B cell (primary cell): Measurements from ENCODE around the gene PDLIM7. TPM values are rescaled to one million over a fixed set of nuclear protein-coding genes. Genes with fewer than 3 reads are reported as not detected.

ENCODE experiments used
- ATAC-seq: fragments of 200-7000 bp; cut with Tn5 transposase; one replicate; pipeline ENCODE4 v1.10.0; 2021; ENCODE audit warnings: low read depth, mild to moderate bottlenecking, moderate number of reproducible peaks, moderate library complexity
- CTCF ChIA-PET: fragments of 350-600 bp; sonication (Branson Sonifier 250); formaldehyde crosslinking; loops from one replicate; lab custom pipeline; 2021; ENCODE audit warnings: antibody characterized with exemption, inconsistent platforms; lab: Charles Lee
- POLR2A ChIA-PET: fragments of 350-600 bp; sonication (Branson Sonifier 250); formaldehyde crosslinking; loops from one replicate; lab custom pipeline; 2021; ENCODE audit warnings: antibody characterized with exemption; lab: Charles Lee
- DNase-seq: peaks from one replicate; pipeline ENCODE4 v3.0.0; 2013
- H2AFZ ChIP-seq: 2 replicates; pipeline ENCODE4 v1.6.1; 2012; ENCODE audit warnings: mild to moderate bottlenecking, low read depth, low read length; ENCODE audit not compliant: insufficient read depth, poor library complexity, severe bottlenecking
- H3K27ac ChIP-seq, 2 donors: 1 replicate in 1 of 2; 2 replicates in 1 of 2; pipeline ENCODE4 v1.5.1; 2012 to 2013; ENCODE audit warnings: low read length in 2 of 2, mild to moderate bottlenecking in 2 of 2, moderate library complexity in 1 of 2
- H3K27me3 ChIP-seq, 4 experiments: fragments of 200-600 bp in 1 of 4; sonication (generic) in 1 of 4; replicated peaks in 1 of 4; 1 replicate in 2 of 4; 2 replicates in 2 of 4; pipeline versions ENCODE4 v1.6.1 to v1.7.0; 2013 to 2016; ENCODE audit warnings: low read length in 3 of 4, mild to moderate bottlenecking in 2 of 4, mixed read lengths in 1 of 4, moderate library complexity in 1 of 4; ENCODE audit not compliant: insufficient read depth in 4 of 4, control insufficient read depth in 3 of 4; ENCODE audit errors: control extremely low read depth in 1 of 4
- H3K36me3 ChIP-seq, 2 experiments: replicated peaks in 1 of 2; 1 replicate in 1 of 2; 2 replicates in 1 of 2; pipeline versions ENCODE4 v1.6.1 to v1.7.1; 2013; ENCODE audit warnings: low read length in 1 of 2; ENCODE audit not compliant: insufficient read depth in 2 of 2, control insufficient read depth in 1 of 2; ENCODE audit errors: control extremely low read depth in 1 of 2, extremely low read depth in 1 of 2
- H3K4me1 ChIP-seq, 2 donors: fragments of 200-600 bp in 1 of 2; sonication (generic) in 1 of 2; 1 replicate in 1 of 2; 2 replicates in 1 of 2; pipeline versions ENCODE4 v1.5.1 to v1.6.1; 2013 to 2017; ENCODE audit warnings: low read length in 2 of 2; ENCODE audit not compliant: control insufficient read depth in 2 of 2, insufficient read depth in 2 of 2
- H3K4me2 ChIP-seq: replicated peaks from 2 replicates; pipeline ENCODE3; 2012; ENCODE audit warnings: mild to moderate bottlenecking, low read depth, low read length; ENCODE audit not compliant: poor library complexity, severe bottlenecking
- H3K4me3 ChIP-seq, 5 experiments: fragments of 200-600 bp in 1 of 5; sonication (generic) in 1 of 5; 1 replicate in 3 of 5; 2 replicates in 2 of 5; pipeline versions ENCODE4 v1.5.1 to v1.7.0; 2011 to 2016; ENCODE audit warnings: low read length in 4 of 5, mild to moderate bottlenecking in 4 of 5, low read depth in 2 of 5, control low read depth in 1 of 5, moderate library complexity in 1 of 5; ENCODE audit not compliant: insufficient read depth in 1 of 5; ENCODE audit errors: control extremely low read depth in 1 of 5, extremely low read depth in 1 of 5
- H3K79me2 ChIP-seq: fragments of 200-600 bp; sonication (generic); one replicate; pipeline ENCODE4 v1.6.0; 2016; ENCODE audit warnings: low read length; ENCODE audit not compliant: control insufficient read depth, insufficient read depth
- H3K9ac ChIP-seq: fragments of 200-600 bp; sonication (generic); 2 replicates; pipeline ENCODE4 v1.6.1; 2017; ENCODE audit warnings: mild to moderate bottlenecking, low read length, moderate library complexity
- H3K9me3 ChIP-seq, 3 donors: one replicate each; pipeline versions ENCODE4 v1.6.1 to v1.7.1; 2013; ENCODE audit warnings: low read length in 2 of 3; ENCODE audit not compliant: control insufficient read depth in 2 of 3, insufficient read depth in 1 of 3; ENCODE audit errors: control extremely low read depth in 1 of 3
- H4K20me1 ChIP-seq: 2 replicates; pipeline ENCODE4 v1.6.0; 2012; ENCODE audit warnings: mild to moderate bottlenecking, low read length; ENCODE audit not compliant: insufficient read depth, control insufficient read depth, poor library complexity, severe bottlenecking
- H3K27ac Mint-ChIP-seq: one replicate; pipeline ENCODE4 v1.8.0; 2021; ENCODE audit warnings: mixed read lengths
- H3K27me3 Mint-ChIP-seq: one replicate; pipeline ENCODE4 v1.8.0; 2021; ENCODE audit warnings: mixed read lengths
- H3K4me1 Mint-ChIP-seq: one replicate; pipeline ENCODE4 v1.8.0; 2021; ENCODE audit warnings: mixed read lengths
- H3K4me3 Mint-ChIP-seq: one replicate; pipeline ENCODE4 v1.8.0; 2021; ENCODE audit warnings: mixed read lengths
- H3K9me3 Mint-ChIP-seq: one replicate; pipeline ENCODE4 v1.8.0; 2022; ENCODE audit warnings: mixed read lengths; ENCODE audit not compliant: insufficient read depth
- CTCF ChIP-seq: fragments of 200-600 bp; IDR thresholded peaks from one replicate; pipeline ENCODE4 v1.8.0; 2022; ENCODE audit warnings: antibody characterized with exemption, mild to moderate bottlenecking
- EZH2 ChIP-seq: IDR thresholded peaks from 2 replicates; pipeline ENCODE4 v1.6.1; 2012; ENCODE audit warnings: borderline replicate concordance, low read depth, mild to moderate bottlenecking, moderate library complexity, low read length; ENCODE audit not compliant: insufficient read depth, poor library complexity, severe bottlenecking
- WGBS: methylation state at CpG from one replicate; pipeline ENCODE4 v1.1.5; 2013; ENCODE audit warnings: missing lambda C conversion rate; ENCODE audit not compliant: insufficient coverage; 5-methylcytosine and 5-hydroxymethylcytosine counted together
- intact Hi-C: fragments of 100-400 bp; cut with micrococcal nuclease; formaldehyde crosslinking; loops from one replicate; pipeline ENCODE4 v1.10.0; 2022
- polyA plus RNA-seq: library from polyadenylated mRNA; depleted of rRNA; stranded (reverse); fragments of >200 nt; gene quantifications from 2 replicates; pipeline ENCODE4 v1.2.3, GENCODE V29; 2012
- total RNA-seq, 2 donors: library from RNA; stranded (reverse); fragments of 120-200 nt in 1 of 2; gene quantifications; 1 replicate in 1 of 2; 2 replicates in 1 of 2; pipeline versions ENCODE4 v1.2.3 to v1.2.4, GENCODE V29; 2013 to 2022

Gene PDLIM7
- total and polyA plus RNA-seq, 2 donors (not counting 1 experiment from before 2014, with no cell fraction given) = 23.9 to 25.8 TPM

GRCh38 chr5:177493795-177494345 lies 3.5 kb downstream of the PDLIM7 start:
- peaks cover 10% of the 10 kb centered on the region for H4K20me1 ChIP-seq
- H3K36me3 ChIP-seq = no peaks in the 10 kb centered on the region
- peak overlapping the region; percentile 46 for H3K4me2 ChIP-seq
- peaks cover 0 to 10% (median 0%) of the 10 kb centered on the region in 3 donors for H3K9me3 ChIP-seq
- TF ChIP-seq CTCF (no peak), EZH2 (no peak)
- H3K4me1 Mint-ChIP-seq = peaks cover 52% of the 10 kb centered on the region
- H3K79me2 ChIP-seq = peaks cover 9% of the 10 kb centered on the region
- H3K27me3 ChIP-seq = peaks cover 0 to 9% (median 4%) of the 10 kb centered on the region in 4 experiments
- no peak overlapping the region for H3K4me3 ChIP-seq
- ATAC-seq (no peak), DNase-seq (no peak)
- intact Hi-C loops = no loop called here
- H3K4me1 ChIP-seq = peaks cover 37 to 50% of the 10 kb centered on the region in 2 donors
- H3K9me3 Mint-ChIP-seq = no peaks in the 10 kb centered on the region
- peak overlapping the region; percentile 77 for H3K27ac Mint-ChIP-seq
- no peak overlapping the region for H3K9ac ChIP-seq
- H3K27me3 Mint-ChIP-seq = peaks cover 3% of the 10 kb centered on the region
- no peak overlapping the region for H2AFZ ChIP-seq
- ChIA-PET CTCF (interaction anchor here (1.0 to 2.4 kb wide), 4 partner anchors 8 to 184 kb away, joined by 3 to 9 read pairs (median 4); partner anchors contain the start of gene DDX41), POLR2A (interaction anchor here (0.7 kb wide), 3 partner anchors 20 to 106 kb away, joined by 3 to 7 read pairs (median 4); partner anchors contain the start of gene B4GALT7)
- H3K27ac ChIP-seq = no peak overlapping the region
- peak overlapping the region; percentile 32 for H3K4me3 Mint-ChIP-seq
- WGBS = 100% methylated on average over 3 of the region's 5 CpGs

GRCh38 chr5:177492841-177493240 lies 4.6 kb downstream of the PDLIM7 start:
- Histone ChIP-seq H3K36me3 (peaks cover 0 to under 1% of the 10 kb centered on the region in 2 experiments), H3K9me3 (peaks cover 0 to under 1% (median 0%) of the 10 kb centered on the region in 3 donors), H4K20me1 (peaks cover 10% of the 10 kb centered on the region), H3K4me2 (no peak overlapping the region), H3K27ac (no peak overlapping the region), H2AFZ (no peak overlapping the region), H3K79me2 (peaks cover 5% of the 10 kb centered on the region), H3K27me3 (no peaks in the 10 kb centered on the region), H3K4me1 (peaks cover 31 to 39% of the 10 kb centered on the region in 2 donors), H3K9ac (no peak overlapping the region), H3K4me3 (no peak overlapping the region)
- TF ChIP-seq CTCF = no peak
- TF ChIP-seq EZH2 = no peak
- no peaks in the 10 kb centered on the region for H3K27me3 Mint-ChIP-seq
- no peaks in the 10 kb centered on the region for H3K9me3 Mint-ChIP-seq
- H3K4me1 Mint-ChIP-seq = peaks cover 43% of the 10 kb centered on the region
- H3K4me3 Mint-ChIP-seq = no peak overlapping the region
- DNase-seq (no peak), ATAC-seq (no peak)
- ChIA-PET POLR2A (no interaction called here), CTCF (interaction anchor here (0.7 to 2.4 kb wide), 7 partner anchors 9 to 584 kb away, joined by 3 to 9 read pairs (median 3); no protein-coding TSS in a partner anchor)
- intact Hi-C loops = no loop called here
- H3K27ac Mint-ChIP-seq = peak overlapping the region; percentile 37
- WGBS = 96% methylated on average over 7 of the region's 7 CpGs
